HG02798 (cell line): ENCODE data around the gene CCR6.

ENCODE experiments used
- ATAC-seq: cut with Tn5 transposase; IDR thresholded peaks from one replicate; pipeline ENCODE4 v1.9.1; 2021; ENCODE audit warnings: mild to moderate bottlenecking; ENCODE audit not compliant: unreplicated experiment, poor library complexity

CCR6 gene

GRCh38 chr6:167118839-167119238 is 4.1 kb upstream of the CCR6 start:
- ATAC-seq: no peak

GRCh38 chr6:167119670-167120582 is 3.0 kb upstream of the CCR6 start:
- no peak for ATAC-seq

GRCh38 chr6:167120583-167120903 is 2.4 kb upstream of the CCR6 start:
- no peak for ATAC-seq

- no peak for ATAC-seq
These were observed 1.5 kb upstream of the CCR6 start for GRCh38 chr6:167121335-167121841.

GRCh38 chr6:167122041-167122826 is 662 bp upstream of the CCR6 start:
- peak; percentile 32 for ATAC-seq

- no peak for ATAC-seq
These were observed 1.9 kb downstream of the CCR6 start for GRCh38 chr6:167124753-167125152.

GRCh38 chr6:167125410-167125809 is 2.5 kb downstream of the CCR6 start:
- no peak for ATAC-seq

GRCh38 chr6:167125855-167126349 is 3.0 kb downstream of the CCR6 start:
- no peak for ATAC-seq

- no peak for ATAC-seq
These were observed 5.1 kb downstream of the CCR6 start for GRCh38 chr6:167127785-167128531.

- no peak for ATAC-seq
These were observed 6.3 kb downstream of the CCR6 start for GRCh38 chr6:167129159-167129558.

GRCh38 chr6:167129562-167129961 is 6.7 kb downstream of the CCR6 start:
- ATAC-seq: no peak

GRCh38 chr6:167130008-167130677 is 7.2 kb downstream of the CCR6 start:
- ATAC-seq: peak; percentile 73

- ATAC-seq: no peak
These were observed 8.1 kb downstream of the CCR6 start for GRCh38 chr6:167130712-167131684.

GRCh38 chr6:167134448-167135328 is 11.8 kb downstream of the CCR6 start:
- no peak for ATAC-seq

GRCh38 chr6:167136376-167136775 is 13.5 kb downstream of the CCR6 start:
- ATAC-seq: no peak

GRCh38 chr6:167137081-167137480 is 14.2 kb downstream of the CCR6 start:
- no peak for ATAC-seq

GRCh38 chr6:167137881-167138280 is 15.0 kb downstream of the CCR6 start:
- no peak for ATAC-seq

- ATAC-seq: no peak
These were observed 16.9 kb downstream of the CCR6 start for GRCh38 chr6:167139761-167140160.
